ENCODE results near the gene SUCO. TPM values are rescaled to one million over a fixed set of nuclear protein-coding genes. Genes with fewer than 3 reads are reported as not detected.

SUCO gene
- total RNA-seq, 4 donors from 2014 or later = 23.9 to 49.4 (median 34.5) TPM

DNA sequence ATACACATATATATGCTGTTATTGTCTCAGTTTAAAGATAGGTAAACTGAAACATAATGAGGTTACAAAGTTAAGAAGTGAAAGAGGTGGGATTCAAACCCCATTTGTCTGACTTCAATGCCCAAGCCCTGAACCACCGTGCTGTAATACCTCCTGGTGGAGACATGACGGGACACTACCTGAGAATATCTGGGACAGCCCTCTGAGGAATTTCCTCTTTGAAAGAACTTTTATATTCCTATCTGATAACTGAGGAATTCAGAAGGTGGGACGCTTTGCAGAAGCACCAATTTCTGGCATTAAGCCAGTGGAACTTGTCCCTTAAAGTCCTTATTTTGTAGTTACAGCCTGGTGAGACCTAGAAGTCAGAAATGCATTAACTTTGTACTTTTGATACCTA lies 93.9 kb downstream of the SUCO start:
- Histone ChIP-seq H3K27ac (no peak overlapping the region), H3K27me3 (no peaks in the 10 kb centered on the region), H3K4me1 (no peaks in the 10 kb centered on the region), H3K9me3 (no peaks in the 10 kb centered on the region), H3K36me3 (no peaks in the 10 kb centered on the region), H3K4me3 (no peak overlapping the region)
- WGBS = 50% methylated on average over 3 of the region's 3 CpGs
- TF ChIP-seq EP300 (IDR thresholded peaks at IDR 0.05) (no peak), POLR2A (IDR thresholded peaks at IDR 0.05) (no peak), POLR2AphosphoS5 (IDR thresholded peaks at IDR 0.05) (no peak)
- TF ChIP-seq, protein P1, sequence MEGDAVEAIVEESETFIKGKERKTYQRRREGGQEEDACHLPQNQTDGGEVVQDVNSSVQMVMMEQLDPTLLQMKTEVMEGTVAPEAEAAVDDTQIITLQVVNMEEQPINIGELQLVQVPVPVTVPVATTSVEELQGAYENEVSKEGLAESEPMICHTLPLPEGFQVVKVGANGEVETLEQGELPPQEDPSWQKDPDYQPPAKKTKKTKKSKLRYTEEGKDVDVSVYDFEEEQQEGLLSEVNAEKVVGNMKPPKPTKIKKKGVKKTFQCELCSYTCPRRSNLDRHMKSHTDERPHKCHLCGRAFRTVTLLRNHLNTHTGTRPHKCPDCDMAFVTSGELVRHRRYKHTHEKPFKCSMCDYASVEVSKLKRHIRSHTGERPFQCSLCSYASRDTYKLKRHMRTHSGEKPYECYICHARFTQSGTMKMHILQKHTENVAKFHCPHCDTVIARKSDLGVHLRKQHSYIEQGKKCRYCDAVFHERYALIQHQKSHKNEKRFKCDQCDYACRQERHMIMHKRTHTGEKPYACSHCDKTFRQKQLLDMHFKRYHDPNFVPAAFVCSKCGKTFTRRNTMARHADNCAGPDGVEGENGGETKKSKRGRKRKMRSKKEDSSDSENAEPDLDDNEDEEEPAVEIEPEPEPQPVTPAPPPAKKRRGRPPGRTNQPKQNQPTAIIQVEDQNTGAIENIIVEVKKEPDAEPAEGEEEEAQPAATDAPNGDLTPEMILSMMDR (IDR thresholded peaks at IDR 0.05) = no peak
- DNase-seq (ENCODE audit: low spot score in 2 of 2) = no peak

DNA sequence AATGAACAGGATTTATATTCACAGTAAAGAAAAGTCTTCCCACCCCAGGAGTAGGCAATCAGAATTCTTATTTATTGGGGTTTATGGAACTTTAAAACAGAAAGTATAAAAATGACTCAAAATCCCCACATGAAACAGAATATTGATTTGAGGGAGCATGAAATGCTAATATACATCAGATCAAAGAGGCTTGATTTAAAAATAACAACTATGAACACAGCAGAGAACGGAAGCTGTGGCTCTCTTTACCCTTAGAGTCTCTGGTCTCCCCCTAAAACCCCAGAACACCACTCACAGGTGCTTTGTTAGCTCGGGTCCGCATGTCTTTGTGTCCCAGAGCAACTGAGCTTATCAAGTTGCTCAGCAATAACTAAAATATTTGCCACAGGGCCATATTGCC lies 94.8 kb downstream of the SUCO start:
- Histone ChIP-seq H3K4me3 (no peak overlapping the region), H3K36me3 (no peaks in the 10 kb centered on the region), H3K27me3 (no peaks in the 10 kb centered on the region), H3K4me1 (no peaks in the 10 kb centered on the region), H3K27ac (no peak overlapping the region), H3K9me3 (no peaks in the 10 kb centered on the region)
- TF ChIP-seq EP300 (IDR thresholded peaks at IDR 0.05) = no peak
- TF ChIP-seq POLR2A (IDR thresholded peaks at IDR 0.05) = no peak
- DNase-seq (ENCODE audit: low spot score in 2 of 2) = no peak
- WGBS = 85% methylated on average over 3 of the region's 3 CpGs

DNA sequence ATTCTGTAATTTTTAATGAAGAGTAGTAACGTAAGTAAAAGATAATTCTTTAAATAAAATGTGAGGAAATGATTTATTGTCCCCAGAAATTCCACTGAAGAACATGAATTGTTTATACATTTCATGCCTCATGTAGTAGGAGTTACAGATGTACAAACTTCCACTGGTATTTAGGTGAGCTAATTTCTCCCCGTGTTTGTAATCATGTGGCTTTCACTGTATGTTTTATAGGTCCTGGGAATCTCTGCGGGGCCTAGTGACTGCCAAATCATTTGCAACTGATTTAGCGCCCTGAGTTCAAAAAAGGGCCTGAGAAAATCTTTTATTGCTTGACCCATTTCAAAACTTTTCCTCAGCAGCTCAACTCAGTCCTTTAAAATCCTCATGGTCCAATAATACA lies 95.5 kb downstream of the SUCO start:
- H3K36me3 ChIP-seq = no peaks in the 10 kb centered on the region
- 64% methylated on average over 4 of the region's 4 CpGs for WGBS
- H3K4me1 ChIP-seq = no peaks in the 10 kb centered on the region
- no peak overlapping the region for H3K27ac ChIP-seq
- DNase-seq (ENCODE audit: low spot score in 2 of 2) = no peak
- no peak for TF ChIP-seq POLR2A (IDR thresholded peaks at IDR 0.05)
- H3K9me3 ChIP-seq = no peaks in the 10 kb centered on the region
- H3K27me3 ChIP-seq = no peaks in the 10 kb centered on the region
- no peak overlapping the region for H3K4me3 ChIP-seq

DNA sequence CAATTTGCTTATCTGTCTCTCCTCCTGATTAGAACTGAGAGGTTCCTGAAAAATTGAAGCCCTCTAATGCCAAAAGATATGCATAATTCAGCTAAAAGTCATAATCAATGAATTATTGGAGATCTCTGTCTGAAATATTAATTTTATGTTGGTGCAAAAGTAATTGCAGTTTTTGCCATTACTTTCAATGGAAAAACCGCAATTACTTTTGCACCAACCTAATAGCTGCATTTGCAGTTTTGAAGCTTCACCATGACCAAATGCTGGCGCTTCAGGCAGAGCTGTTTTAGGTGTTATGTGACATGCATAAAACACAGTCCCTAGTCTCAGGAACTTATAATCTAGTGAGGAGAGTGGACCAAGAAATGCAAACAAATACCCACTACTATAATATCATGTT lies 96.2 kb downstream of the SUCO start:
- Histone ChIP-seq H3K9me3 (no peaks in the 10 kb centered on the region), H3K4me1 (no peaks in the 10 kb centered on the region), H3K27ac (no peak overlapping the region), H3K36me3 (no peaks in the 10 kb centered on the region), H3K27me3 (no peaks in the 10 kb centered on the region), H3K4me3 (no peak overlapping the region)
- no peak for DNase-seq (ENCODE audit: low spot score in 2 of 2)
- TF ChIP-seq EP300 (IDR thresholded peaks at IDR 0.05) (no peak), POLR2A (IDR thresholded peaks at IDR 0.05) (no peak), POLR2AphosphoS5 (IDR thresholded peaks at IDR 0.05) (no peak)
- TF ChIP-seq, protein P1 (IDR thresholded peaks at IDR 0.05) = no peak
- 95% methylated on average over 2 of the region's 2 CpGs for WGBS

DNA sequence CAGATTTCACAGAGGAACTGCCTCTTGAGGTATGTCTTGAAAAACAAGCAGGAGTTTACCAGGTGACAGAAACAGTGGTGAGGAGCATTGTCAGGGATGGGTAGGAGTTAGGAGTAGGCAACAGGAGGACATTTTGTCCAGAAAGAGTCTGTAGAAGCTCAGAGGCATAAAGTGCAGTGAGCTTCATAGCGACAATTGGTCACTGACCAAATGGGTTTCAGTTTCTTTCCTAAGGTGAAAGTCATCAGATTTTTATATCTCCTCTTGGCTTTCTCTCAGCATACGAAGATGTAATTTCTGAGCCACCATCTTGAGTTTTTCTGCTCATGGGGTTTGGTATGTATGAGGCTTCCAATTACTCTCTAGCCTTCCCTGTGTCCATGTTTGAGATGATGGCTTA lies 96.7 kb downstream of the SUCO start:
- Histone ChIP-seq H3K27me3 (no peaks in the 10 kb centered on the region), H3K4me3 (no peak overlapping the region), H3K9me3 (no peaks in the 10 kb centered on the region), H3K36me3 (no peaks in the 10 kb centered on the region), H3K27ac (no peak overlapping the region), H3K4me1 (no peaks in the 10 kb centered on the region)
- 92% methylated on average over 2 of the region's 2 CpGs for WGBS
- TF ChIP-seq EP300 (IDR thresholded peaks at IDR 0.05) (no peak), POLR2A (IDR thresholded peaks at IDR 0.05) (no peak), POLR2AphosphoS5 (IDR thresholded peaks at IDR 0.05) (no peak)
- TF ChIP-seq, protein P1 (IDR thresholded peaks at IDR 0.05) = no peak
- DNase-seq (ENCODE audit: low spot score in 2 of 2) = no peak

DNA sequence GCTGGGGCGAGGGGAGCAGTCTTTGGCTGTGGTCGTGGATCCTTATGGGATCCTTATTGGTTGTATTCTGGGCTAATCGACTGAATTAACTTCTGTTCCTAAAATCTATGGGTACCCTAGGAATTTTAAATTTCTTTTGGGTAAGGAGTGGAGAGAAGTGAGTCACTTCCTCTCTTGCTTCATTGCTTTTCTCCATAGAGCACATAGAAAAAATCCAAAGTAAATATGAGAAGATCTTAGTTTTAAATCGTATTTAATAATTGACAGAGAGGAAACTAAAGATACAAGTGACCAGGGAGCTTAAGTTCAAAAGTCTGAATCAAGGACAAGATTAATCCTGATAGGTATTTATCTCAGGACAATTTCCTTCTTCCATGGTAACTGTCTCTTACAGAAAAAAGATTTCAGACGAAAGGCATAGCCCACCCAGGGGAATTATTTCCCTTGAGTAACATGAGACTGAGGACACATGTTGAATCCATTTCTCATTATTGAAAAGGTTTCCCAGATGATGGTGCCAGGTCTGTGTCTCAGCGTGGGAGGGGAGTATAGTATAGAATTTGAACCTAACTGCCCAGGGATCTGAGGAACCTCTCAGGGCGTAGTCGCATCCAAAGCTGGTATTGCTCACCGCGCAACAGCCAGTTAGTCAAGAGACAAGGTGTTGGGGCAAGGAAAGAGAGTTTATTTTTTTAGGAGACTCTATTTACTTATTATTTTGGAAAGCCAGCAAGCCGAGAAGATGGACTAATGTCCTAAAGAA lies 97.3 kb downstream of the SUCO start:
- Histone ChIP-seq H3K4me3 (no peak overlapping the region), H3K4me1 (no peaks in the 10 kb centered on the region), H3K36me3 (no peaks in the 10 kb centered on the region), H3K27me3 (no peaks in the 10 kb centered on the region), H3K9me3 (no peaks in the 10 kb centered on the region), H3K27ac (no peak overlapping the region)
- 93% methylated on average over 11 of the region's 11 CpGs for WGBS
- TF ChIP-seq, protein P1 (IDR thresholded peaks at IDR 0.05) = no peak
- TF ChIP-seq POLR2AphosphoS5 (IDR thresholded peaks at IDR 0.05) (no peak), EP300 (IDR thresholded peaks at IDR 0.05) (no peak), POLR2A (IDR thresholded peaks at IDR 0.05) (no peak)
- no peak for DNase-seq (ENCODE audit: low spot score in 2 of 2)
